ENCODE results near the gene MOB3C.

The MOB3C gene

GRCh38 chr1:46607345-46608130 lies 9.1 kb downstream of the MOB3C start:
- DNase-seq (ENCODE audit: low spot score) (no peak), FAIRE-seq (no peak)

GRCh38 chr1:46606255-46606965 lies 10.2 kb downstream of the MOB3C start:
- peak; percentile 12 for DNase-seq (ENCODE audit: low spot score)
- no peak for FAIRE-seq

- no peak for FAIRE-seq
- DNase-seq (ENCODE audit: low spot score), result no peak
These were observed 11.4 kb downstream of the MOB3C start for GRCh38 chr1:46605232-46605631.

- peak; percentile 84 for FAIRE-seq
- peak; percentile 87 for DNase-seq (ENCODE audit: low spot score)
These were observed 12.6 kb downstream of the MOB3C start, which contains the start of gene MKNK1 for GRCh38 chr1:46603858-46604549. Gene MKNK1, minus strand, starts transcription at chr1:46604268. Its CDS starts 20,941 bp downstream, at chr1:46583327.

- no peak for FAIRE-seq
- DNase-seq (ENCODE audit: low spot score), result no peak
These were observed 13.1 kb downstream of the MOB3C start for GRCh38 chr1:46603481-46603857.

- FAIRE-seq, result no peak
- no peak for DNase-seq (ENCODE audit: low spot score)
These were observed 15.2 kb downstream of the MOB3C start for GRCh38 chr1:46601257-46602007.

GRCh38 chr1:46599059-46599970 lies 17.3 kb downstream of the MOB3C start:
- FAIRE-seq, result no peak
- no peak for DNase-seq (ENCODE audit: low spot score)

GRCh38 chr1:46596846-46597245 lies 19.8 kb downstream of the MOB3C start:
- DNase-seq (ENCODE audit: low spot score) (no peak), FAIRE-seq (no peak)

- no peak for FAIRE-seq
- DNase-seq (ENCODE audit: low spot score), result no peak
These were observed 20.6 kb downstream of the MOB3C start for GRCh38 chr1:46596036-46596435.

GRCh38 chr1:46595127-46595526 lies 21.5 kb downstream of the MOB3C start:
- FAIRE-seq, result no peak

GRCh38 chr1:46594063-46594462 lies 22.5 kb downstream of the MOB3C start:
- DNase-seq (ENCODE audit: low spot score) (no peak), FAIRE-seq (no peak)

More at GRCh38 chr1:46595127-46595526, 21.5 kb downstream of the MOB3C start:
- DNase-seq (ENCODE audit: low spot score), result no peak

- DNase-seq (ENCODE audit: low spot score) (no peak), FAIRE-seq (no peak)
These were observed 23.8 kb downstream of the MOB3C start for GRCh38 chr1:46592823-46593222.

GRCh38 chr1:46589529-46589928 lies 27.1 kb downstream of the MOB3C start:
- no peak for FAIRE-seq
- DNase-seq (ENCODE audit: low spot score), result no peak

- no peak for DNase-seq (ENCODE audit: low spot score)
- FAIRE-seq, result no peak
These were observed 29.5 kb downstream of the MOB3C start for GRCh38 chr1:46587069-46587468.

GRCh38 chr1:46585312-46585938 lies 31.2 kb downstream of the MOB3C start:
- no peak for DNase-seq (ENCODE audit: low spot score)
- FAIRE-seq, result no peak

- no peak for DNase-seq (ENCODE audit: low spot score)
- no peak for FAIRE-seq
These were observed 33.1 kb downstream of the MOB3C start for GRCh38 chr1:46583494-46583893.

- FAIRE-seq, result no peak
These were observed 33.6 kb downstream of the MOB3C start for GRCh38 chr1:46582972-46583371.

GRCh38 chr1:46581681-46582455 lies 34.7 kb downstream of the MOB3C start:
- FAIRE-seq, result no peak
- peak; percentile 10 for DNase-seq (ENCODE audit: low spot score)

More at GRCh38 chr1:46582972-46583371, 33.6 kb downstream of the MOB3C start:
- no peak for DNase-seq (ENCODE audit: low spot score)

Measured in RCC 7860 (cell line).